Activated CD4-positive, alpha-beta T cell treated with anti-CD3 and anti-CD28 coated beads for 4 hours (primary cell): ENCODE measurements around the gene NGEF.

Experiments used
- DNase-seq, 2 donors: peaks; one replicate each; pipeline ENCODE4 v3.0.0-alpha.2; 2020

Gene NGEF

GRCh38 chr2:232894746-232895145, 118.3 kb downstream of the NGEF start:
- no peak for DNase-seq

GRCh38 chr2:232894251-232894650, 118.8 kb downstream of the NGEF start:
- no peak for DNase-seq

- DNase-seq, result no peak
These were observed 119.2 kb downstream of the NGEF start for GRCh38 chr2:232893834-232894233.

- no peak for DNase-seq
These were observed 120.2 kb downstream of the NGEF start for GRCh38 chr2:232892843-232893242.

GRCh38 chr2:232892221-232892620, 120.8 kb downstream of the NGEF start:
- DNase-seq, result no peak

- DNase-seq, result no peak
These were observed 121.4 kb downstream of the NGEF start for GRCh38 chr2:232891621-232892071.

- no peak for DNase-seq
These were observed 122.0 kb downstream of the NGEF start for GRCh38 chr2:232890896-232891601.

- no peak for DNase-seq
These were observed 122.5 kb downstream of the NGEF start for GRCh38 chr2:232890536-232890895.

GRCh38 chr2:232889876-232890401, 123.1 kb downstream of the NGEF start:
- DNase-seq, result no peak

GRCh38 chr2:232888839-232889529, 124.1 kb downstream of the NGEF start:
- no peak for DNase-seq

- DNase-seq, result no peak
These were observed 124.8 kb downstream of the NGEF start for GRCh38 chr2:232888099-232888836.

- no peak for DNase-seq
These were observed 125.7 kb downstream of the NGEF start for GRCh38 chr2:232887171-232887850.

- no peak for DNase-seq
These were observed 126.4 kb downstream of the NGEF start for GRCh38 chr2:232886632-232887031.

- DNase-seq, result no peak
These were observed 126.9 kb downstream of the NGEF start for GRCh38 chr2:232886176-232886575.

GRCh38 chr2:232885264-232885961, 127.6 kb downstream of the NGEF start:
- DNase-seq, result no peak

- no peak for DNase-seq
These were observed 128.3 kb downstream of the NGEF start for GRCh38 chr2:232884549-232885263.

- DNase-seq, result no peak
These were observed 129.0 kb downstream of the NGEF start for GRCh38 chr2:232884001-232884421.

- no peak for DNase-seq
These were observed 129.8 kb downstream of the NGEF start for GRCh38 chr2:232883116-232883721.

GRCh38 chr2:232882505-232883115, 130.4 kb downstream of the NGEF start:
- DNase-seq, result no peak

- no peak for DNase-seq
These were observed 131.0 kb downstream of the NGEF start for GRCh38 chr2:232882085-232882484.
